ENCODE data around the gene NAIF1.

The NAIF1 gene

GRCh38 chr9:128088253-128088945 lies 21.3 kb upstream of the NAIF1 start:
- DNase-seq: no peak
- TF ChIP-seq, protein P1, sequence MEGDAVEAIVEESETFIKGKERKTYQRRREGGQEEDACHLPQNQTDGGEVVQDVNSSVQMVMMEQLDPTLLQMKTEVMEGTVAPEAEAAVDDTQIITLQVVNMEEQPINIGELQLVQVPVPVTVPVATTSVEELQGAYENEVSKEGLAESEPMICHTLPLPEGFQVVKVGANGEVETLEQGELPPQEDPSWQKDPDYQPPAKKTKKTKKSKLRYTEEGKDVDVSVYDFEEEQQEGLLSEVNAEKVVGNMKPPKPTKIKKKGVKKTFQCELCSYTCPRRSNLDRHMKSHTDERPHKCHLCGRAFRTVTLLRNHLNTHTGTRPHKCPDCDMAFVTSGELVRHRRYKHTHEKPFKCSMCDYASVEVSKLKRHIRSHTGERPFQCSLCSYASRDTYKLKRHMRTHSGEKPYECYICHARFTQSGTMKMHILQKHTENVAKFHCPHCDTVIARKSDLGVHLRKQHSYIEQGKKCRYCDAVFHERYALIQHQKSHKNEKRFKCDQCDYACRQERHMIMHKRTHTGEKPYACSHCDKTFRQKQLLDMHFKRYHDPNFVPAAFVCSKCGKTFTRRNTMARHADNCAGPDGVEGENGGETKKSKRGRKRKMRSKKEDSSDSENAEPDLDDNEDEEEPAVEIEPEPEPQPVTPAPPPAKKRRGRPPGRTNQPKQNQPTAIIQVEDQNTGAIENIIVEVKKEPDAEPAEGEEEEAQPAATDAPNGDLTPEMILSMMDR (IDR thresholded peaks at IDR 0.05; ENCODE audit: low read depth, low read length): no peak
- peaks cover 27% of the 10 kb centered on the region for H3K4me1 ChIP-seq
- H3K27me3 ChIP-seq: no peaks in the 10 kb centered on the region
- H3K4me3 ChIP-seq (ENCODE audit: low read depth, low read length): no peak overlapping the region
- H3K9me3 ChIP-seq: no peaks in the 10 kb centered on the region
- H3K36me3 ChIP-seq: peaks cover 12% of the 10 kb centered on the region

DNA sequence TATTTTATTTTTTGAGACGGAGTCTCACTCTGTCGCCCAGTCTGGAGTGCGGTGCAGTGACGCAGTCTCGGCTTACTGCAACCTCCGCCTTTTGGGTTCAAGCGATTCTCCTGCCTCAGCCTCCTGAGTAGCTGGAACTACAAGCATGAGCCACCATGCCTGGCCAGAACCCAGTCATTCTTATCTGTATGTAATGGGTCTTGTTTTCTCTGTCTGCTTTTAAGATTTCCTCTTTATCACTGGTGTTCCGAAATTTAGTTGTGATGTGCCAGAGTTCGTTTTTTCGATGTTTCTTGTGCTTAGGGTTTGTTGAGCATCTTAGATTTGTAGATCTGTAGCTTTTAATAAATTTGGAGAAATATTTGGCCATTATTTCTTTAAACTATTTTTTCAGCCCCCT lies 20.1 kb upstream of the NAIF1 start:
- H3K36me3 ChIP-seq: peaks cover 17% of the 10 kb centered on the region
- H3K4me1 ChIP-seq: peaks cover 22% of the 10 kb centered on the region
- no peaks in the 10 kb centered on the region for H3K9me3 ChIP-seq
- DNase-seq: no peak
- TF ChIP-seq, protein P1 (IDR thresholded peaks at IDR 0.05; ENCODE audit: low read depth, low read length): no peak
- H3K27me3 ChIP-seq: no peaks in the 10 kb centered on the region
- H3K4me3 ChIP-seq (ENCODE audit: low read depth, low read length): no peak overlapping the region

GRCh38 chr9:128085943-128086342 lies 18.8 kb upstream of the NAIF1 start:
- no peak for DNase-seq
- TF ChIP-seq, protein P1 (IDR thresholded peaks at IDR 0.05; ENCODE audit: low read depth, low read length): no peak
- Histone ChIP-seq H3K9me3 (no peaks in the 10 kb centered on the region), H3K36me3 (peaks cover 19% of the 10 kb centered on the region), H3K4me3 (ENCODE audit: low read depth, low read length) (no peak overlapping the region), H3K27me3 (no peaks in the 10 kb centered on the region), H3K4me1 (peaks cover 21% of the 10 kb centered on the region)

- Histone ChIP-seq H3K4me3 (ENCODE audit: low read depth, low read length) (no peak overlapping the region), H3K4me1 (peaks cover 22% of the 10 kb centered on the region), H3K9me3 (no peaks in the 10 kb centered on the region), H3K36me3 (peaks cover 19% of the 10 kb centered on the region), H3K27me3 (no peaks in the 10 kb centered on the region)
- DNase-seq: no peak
- TF ChIP-seq, protein P1 (IDR thresholded peaks at IDR 0.05; ENCODE audit: low read depth, low read length): no peak
Measured at GRCh38 chr9:128084746-128085145, 17.6 kb upstream of the NAIF1 start.

GRCh38 chr9:128082151-128082550 lies 15.0 kb upstream of the NAIF1 start:
- peaks cover 23% of the 10 kb centered on the region for H3K4me1 ChIP-seq
- H3K9me3 ChIP-seq: no peaks in the 10 kb centered on the region
- no peaks in the 10 kb centered on the region for H3K27me3 ChIP-seq
- TF ChIP-seq, protein P1 (IDR thresholded peaks at IDR 0.05; ENCODE audit: low read depth, low read length): no peak
- peaks cover 23% of the 10 kb centered on the region for H3K36me3 ChIP-seq
- no peak overlapping the region for H3K4me3 ChIP-seq (ENCODE audit: low read depth, low read length)
- no peak for DNase-seq

- no peaks in the 10 kb centered on the region for H3K9me3 ChIP-seq
- no peaks in the 10 kb centered on the region for H3K27me3 ChIP-seq
- no peak overlapping the region for H3K4me3 ChIP-seq (ENCODE audit: low read depth, low read length)
- DNase-seq: peak; percentile 53
- H3K36me3 ChIP-seq: peaks cover 24% of the 10 kb centered on the region
- TF ChIP-seq, protein P1 (IDR thresholded peaks at IDR 0.05; ENCODE audit: low read depth, low read length): no peak
- peaks cover 23% of the 10 kb centered on the region for H3K4me1 ChIP-seq
Measured at GRCh38 chr9:128081056-128081455, 13.9 kb upstream of the NAIF1 start.

Data from BE2C (cell line).